Measurements from ENCODE around the gene NPDC1.

NPDC1 gene

DNA sequence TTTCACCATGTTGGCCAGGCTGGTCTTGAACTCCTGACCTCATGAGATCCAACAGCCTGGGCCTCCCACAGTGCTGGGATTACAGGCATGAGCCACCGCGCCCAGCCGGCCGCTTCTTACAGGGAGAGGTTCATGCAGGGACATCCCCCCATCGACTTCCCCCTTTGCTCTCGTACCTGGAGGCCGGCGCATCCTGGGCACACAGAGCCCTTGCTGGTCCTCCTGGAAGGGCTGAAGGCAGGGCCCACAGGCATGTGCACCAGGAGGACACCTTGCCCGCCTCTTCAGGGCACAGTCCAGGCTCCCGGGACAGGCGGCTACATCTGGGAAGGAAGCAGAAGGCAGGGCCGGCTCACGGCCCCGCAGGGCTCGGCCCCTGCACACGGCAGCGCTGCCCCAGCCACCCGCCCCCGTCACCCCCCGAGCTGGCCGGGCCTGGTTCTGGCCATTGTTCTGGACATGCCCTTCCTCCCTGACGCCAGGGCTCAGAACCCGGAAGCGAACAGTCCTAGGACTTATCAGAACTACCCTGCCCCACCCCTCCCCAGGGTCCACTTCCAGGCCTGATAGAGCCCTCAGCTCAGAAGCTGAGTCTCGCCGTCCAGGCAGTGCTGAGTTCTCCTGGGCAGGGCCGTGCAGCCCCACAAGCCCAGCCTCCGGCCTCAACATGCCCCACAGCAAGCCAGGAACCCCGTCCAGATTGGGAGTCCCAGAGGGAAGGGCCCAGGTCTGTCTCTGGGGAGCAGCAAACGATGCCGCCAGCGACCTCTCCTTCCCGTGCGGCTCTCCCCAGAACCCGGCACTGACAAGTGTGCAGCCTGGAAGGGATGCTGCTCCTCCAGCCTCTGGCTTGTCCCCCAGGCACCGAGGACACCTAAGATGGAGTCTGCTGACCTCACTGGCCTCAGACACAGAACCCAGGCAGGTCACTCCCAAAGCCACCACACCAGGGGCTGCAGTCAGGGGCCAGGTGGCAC is 2.9 kb downstream of the NPDC1 start:
- TF ChIP-seq FOXP2 (optimal IDR thresholded peaks at IDR 0.05; ENCODE audit: borderline replicate concordance, extremely low read depth, extremely low read length, insufficient read depth) (no peak), TAF1 (IDR thresholded peaks at IDR 0.05; ENCODE audit: borderline replicate concordance, insufficient read depth, low read length) (no peak), POLR2AphosphoS5 (IDR thresholded peaks at IDR 0.05; ENCODE audit: low read depth, low read length) (no peak), SIN3A (IDR thresholded peaks at IDR 0.05; ENCODE audit: borderline replicate concordance, insufficient read depth, low read length) (no peak)
- TF ChIP-seq, protein P1, sequence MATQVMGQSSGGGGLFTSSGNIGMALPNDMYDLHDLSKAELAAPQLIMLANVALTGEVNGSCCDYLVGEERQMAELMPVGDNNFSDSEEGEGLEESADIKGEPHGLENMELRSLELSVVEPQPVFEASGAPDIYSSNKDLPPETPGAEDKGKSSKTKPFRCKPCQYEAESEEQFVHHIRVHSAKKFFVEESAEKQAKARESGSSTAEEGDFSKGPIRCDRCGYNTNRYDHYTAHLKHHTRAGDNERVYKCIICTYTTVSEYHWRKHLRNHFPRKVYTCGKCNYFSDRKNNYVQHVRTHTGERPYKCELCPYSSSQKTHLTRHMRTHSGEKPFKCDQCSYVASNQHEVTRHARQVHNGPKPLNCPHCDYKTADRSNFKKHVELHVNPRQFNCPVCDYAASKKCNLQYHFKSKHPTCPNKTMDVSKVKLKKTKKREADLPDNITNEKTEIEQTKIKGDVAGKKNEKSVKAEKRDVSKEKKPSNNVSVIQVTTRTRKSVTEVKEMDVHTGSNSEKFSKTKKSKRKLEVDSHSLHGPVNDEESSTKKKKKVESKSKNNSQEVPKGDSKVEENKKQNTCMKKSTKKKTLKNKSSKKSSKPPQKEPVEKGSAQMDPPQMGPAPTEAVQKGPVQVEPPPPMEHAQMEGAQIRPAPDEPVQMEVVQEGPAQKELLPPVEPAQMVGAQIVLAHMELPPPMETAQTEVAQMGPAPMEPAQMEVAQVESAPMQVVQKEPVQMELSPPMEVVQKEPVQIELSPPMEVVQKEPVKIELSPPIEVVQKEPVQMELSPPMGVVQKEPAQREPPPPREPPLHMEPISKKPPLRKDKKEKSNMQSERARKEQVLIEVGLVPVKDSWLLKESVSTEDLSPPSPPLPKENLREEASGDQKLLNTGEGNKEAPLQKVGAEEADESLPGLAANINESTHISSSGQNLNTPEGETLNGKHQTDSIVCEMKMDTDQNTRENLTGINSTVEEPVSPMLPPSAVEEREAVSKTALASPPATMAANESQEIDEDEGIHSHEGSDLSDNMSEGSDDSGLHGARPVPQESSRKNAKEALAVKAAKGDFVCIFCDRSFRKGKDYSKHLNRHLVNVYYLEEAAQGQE (IDR thresholded peaks at IDR 0.05; ENCODE audit: insufficient read depth in 1 of 2, low read depth in 2 of 2, low read length in 2 of 2): no peak

DNA sequence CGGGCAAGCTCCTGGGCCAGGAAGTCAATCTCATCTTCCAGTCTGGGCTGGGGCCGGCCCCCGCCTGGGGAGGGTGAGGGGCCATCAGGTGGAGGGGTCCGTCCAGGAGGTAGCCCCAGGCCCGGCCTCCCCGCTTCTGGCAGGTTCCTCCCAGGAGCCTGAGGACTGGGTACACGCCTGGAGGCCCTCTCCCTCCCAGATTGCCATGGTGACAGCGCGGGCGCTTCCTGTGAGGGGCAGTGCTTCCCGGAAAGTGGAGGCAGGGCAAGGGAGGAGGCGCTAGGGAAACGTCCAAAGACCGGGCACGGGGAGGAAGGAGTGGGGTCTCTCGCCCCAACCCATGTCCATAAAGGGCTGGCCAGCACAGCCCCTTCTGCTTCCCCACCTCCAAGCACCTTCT is 4.9 kb downstream of the NPDC1 start:
- no peak for TF ChIP-seq SIN3A (IDR thresholded peaks at IDR 0.05; ENCODE audit: borderline replicate concordance, insufficient read depth, low read length)
- TF ChIP-seq POLR2AphosphoS5 (IDR thresholded peaks at IDR 0.05; ENCODE audit: low read depth, low read length): peak; percentile 37; the same call in 1 of the 2 replicates
- TF ChIP-seq FOXP2 (optimal IDR thresholded peaks at IDR 0.05; ENCODE audit: borderline replicate concordance, extremely low read depth, extremely low read length, insufficient read depth): no peak
- TF ChIP-seq TAF1 (IDR thresholded peaks at IDR 0.05; ENCODE audit: borderline replicate concordance, insufficient read depth, low read length): peak; percentile 28; the same call in 1 of the 2 replicates

DNA sequence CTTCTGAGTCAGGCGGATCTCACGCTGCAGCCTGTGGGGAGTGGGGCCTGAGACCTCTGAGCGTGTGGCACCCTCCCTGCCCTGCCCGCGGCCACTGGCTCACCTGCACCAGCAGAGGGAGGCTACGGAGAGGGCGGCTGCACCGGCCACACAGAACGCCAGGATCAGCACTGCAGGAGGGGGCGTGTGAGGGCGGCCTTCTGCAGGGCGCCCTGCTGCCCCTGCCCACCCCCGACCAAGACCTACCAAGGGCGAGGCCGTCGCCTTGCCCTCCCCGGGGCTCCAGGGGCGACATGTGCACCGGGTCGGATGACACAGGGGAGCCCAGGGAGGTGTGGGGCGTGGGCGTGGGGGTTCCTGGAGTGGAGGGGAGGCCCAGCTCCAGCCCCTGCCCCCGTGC is 5.4 kb downstream of the NPDC1 start:
- TF ChIP-seq, protein P1 (IDR thresholded peaks at IDR 0.05; ENCODE audit: insufficient read depth in 1 of 2, low read depth in 2 of 2, low read length in 2 of 2): no peak
- no peak for TF ChIP-seq POLR2AphosphoS5 (IDR thresholded peaks at IDR 0.05; ENCODE audit: low read depth, low read length)
- no peak for TF ChIP-seq FOXP2 (optimal IDR thresholded peaks at IDR 0.05; ENCODE audit: borderline replicate concordance, extremely low read depth, extremely low read length, insufficient read depth)

DNA sequence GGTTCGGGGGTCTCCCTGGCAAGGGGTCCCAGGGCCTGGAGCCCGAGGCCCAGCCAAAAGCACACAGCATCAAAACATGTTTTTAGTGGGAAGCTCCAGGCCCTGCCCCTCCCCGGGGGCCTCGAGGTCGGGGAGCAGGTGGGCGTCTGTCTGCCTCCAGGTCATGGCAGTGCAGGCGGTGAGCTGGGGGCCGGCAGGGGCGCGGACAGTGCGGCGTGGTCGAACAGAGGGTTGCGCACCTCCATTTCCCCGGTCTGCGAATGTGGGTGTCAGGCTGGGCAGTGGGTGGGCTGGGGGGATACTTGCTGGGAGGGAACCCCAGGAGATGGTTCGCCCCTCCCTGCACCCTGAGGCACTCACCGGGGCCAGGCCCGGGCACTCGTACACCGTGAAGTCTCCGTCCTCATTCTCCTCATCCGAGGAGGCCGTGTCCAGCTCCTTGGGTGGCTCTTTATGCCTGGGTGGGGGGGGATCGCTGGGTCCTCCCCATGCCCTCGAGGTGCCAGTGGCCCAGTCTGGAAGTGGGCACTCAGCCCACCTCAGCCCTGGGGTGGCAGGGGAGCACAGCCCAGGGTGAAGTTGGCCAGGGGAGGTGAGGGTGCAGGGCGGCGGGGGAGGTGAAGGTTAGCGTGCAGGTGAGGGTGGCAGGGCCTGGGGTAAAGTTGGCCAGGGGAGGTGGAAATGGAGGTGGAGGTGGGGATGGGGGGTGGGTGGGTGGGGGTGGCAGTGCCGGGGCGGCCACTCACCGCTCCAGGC is 6.2 kb downstream of the NPDC1 start:
- TF ChIP-seq TAF1 (IDR thresholded peaks at IDR 0.05; ENCODE audit: borderline replicate concordance, insufficient read depth, low read length): no peak
- TF ChIP-seq SIN3A (IDR thresholded peaks at IDR 0.05; ENCODE audit: borderline replicate concordance, insufficient read depth, low read length): no peak
- TF ChIP-seq POLR2AphosphoS5 (IDR thresholded peaks at IDR 0.05; ENCODE audit: low read depth, low read length): no peak
- TF ChIP-seq, protein P1 (IDR thresholded peaks at IDR 0.05; ENCODE audit: insufficient read depth in 1 of 2, low read depth in 2 of 2, low read length in 2 of 2): no peak
- TF ChIP-seq FOXP2 (optimal IDR thresholded peaks at IDR 0.05; ENCODE audit: borderline replicate concordance, extremely low read depth, extremely low read length, insufficient read depth): no peak

DNA sequence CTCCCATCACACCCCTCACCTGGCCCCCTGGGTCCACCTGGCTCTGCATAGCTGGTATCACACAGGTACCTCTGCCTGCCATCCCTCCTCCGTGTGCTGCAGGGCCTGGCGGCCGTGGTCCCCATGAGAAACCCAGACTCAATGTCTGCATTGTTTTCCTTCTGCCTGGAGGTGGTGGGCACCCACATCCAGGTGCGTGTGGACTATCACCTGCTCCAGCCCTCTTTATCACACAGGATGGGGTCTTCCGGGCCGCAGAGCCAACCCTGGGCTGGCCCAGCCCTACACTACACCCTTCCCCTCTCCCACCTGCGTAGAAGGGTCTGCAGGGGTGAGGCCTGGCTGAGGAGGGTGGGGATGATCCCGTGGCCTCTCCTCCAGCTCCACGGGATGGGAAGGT is 7.1 kb downstream of the NPDC1 start:
- TF ChIP-seq SIN3A (IDR thresholded peaks at IDR 0.05; ENCODE audit: borderline replicate concordance, insufficient read depth, low read length) (no peak), FOXP2 (optimal IDR thresholded peaks at IDR 0.05; ENCODE audit: borderline replicate concordance, extremely low read depth, extremely low read length, insufficient read depth) (no peak), TAF1 (IDR thresholded peaks at IDR 0.05; ENCODE audit: borderline replicate concordance, insufficient read depth, low read length) (no peak), POLR2AphosphoS5 (IDR thresholded peaks at IDR 0.05; ENCODE audit: low read depth, low read length) (no peak)
- TF ChIP-seq, protein P1 (IDR thresholded peaks at IDR 0.05; ENCODE audit: insufficient read depth in 1 of 2, low read depth in 2 of 2, low read length in 2 of 2): no peak
